Hypothalamus (tissue), 51 donors: ENCODE data around the gene ZBTB44.
"Not testable (repeated sequence)": the region's sequence is repeated elsewhere in the genome, so short reads cannot be mapped to it uniquely, and the experiment has no call there.

Experiments used
- DNase-seq, 51 donors: peaks; one replicate each; lab custom pipeline; 2025; lab: John Stamatoyannopoulos, UW

Gene ZBTB44

DNA sequence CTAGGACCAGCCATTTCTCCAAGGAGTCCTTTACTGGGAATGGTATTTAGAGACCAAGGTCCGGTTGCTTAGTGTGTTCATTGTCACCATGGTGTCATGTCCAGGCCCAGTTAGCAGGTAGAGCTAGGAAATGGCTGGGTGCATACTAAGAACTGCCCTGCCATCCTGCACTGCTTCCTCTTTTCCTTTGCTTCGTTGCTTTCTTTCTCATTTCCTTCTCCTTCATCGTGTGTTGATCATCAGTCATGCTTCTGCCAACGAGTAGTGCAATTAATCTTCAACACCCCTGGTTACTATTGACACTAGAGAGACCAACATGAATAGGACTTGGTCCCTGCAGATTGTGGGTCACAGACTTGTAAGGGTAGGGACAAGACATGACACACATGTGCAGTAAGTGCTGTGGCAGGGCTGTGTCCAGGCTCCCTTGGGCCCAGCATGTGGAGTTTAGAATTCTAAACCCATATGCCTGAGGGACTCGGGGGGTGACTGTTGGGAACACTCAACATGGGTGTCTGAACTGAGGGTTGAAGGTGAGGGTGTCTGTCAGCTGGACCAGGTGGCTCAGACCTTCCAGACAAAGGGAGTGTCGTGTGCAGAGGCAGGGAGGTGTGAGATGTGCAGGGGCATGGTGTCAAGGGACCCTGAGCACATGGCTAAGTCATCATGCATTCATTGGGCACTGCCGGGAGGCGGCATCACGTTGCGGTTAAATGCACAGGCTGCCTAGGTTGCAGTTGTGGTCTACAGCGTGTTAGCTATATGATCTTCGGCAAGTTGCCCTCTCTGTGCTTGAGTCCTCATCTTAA, 112.5 kb downstream of the ZBTB44 start:
- DNase-seq = no peak

DNA sequence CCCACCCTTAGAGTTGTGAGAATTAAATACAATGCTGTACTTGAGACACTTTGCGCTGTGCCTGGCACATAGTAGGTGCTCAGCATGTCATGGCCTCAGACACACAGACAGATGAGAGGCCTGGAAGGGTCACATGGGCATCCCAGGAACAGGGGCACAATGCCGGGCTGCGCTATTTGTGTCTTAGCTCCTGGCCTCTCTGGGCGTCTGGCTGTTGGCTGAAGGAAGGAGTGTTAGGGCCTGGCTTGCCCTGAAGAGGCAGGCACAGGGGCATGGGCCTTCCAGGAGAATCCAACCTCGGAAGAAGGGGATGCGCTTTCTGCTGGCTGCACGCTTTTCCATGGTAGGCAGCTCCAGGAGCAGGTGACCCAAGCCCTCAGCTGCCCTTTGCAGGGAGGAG, 113.7 kb downstream of the ZBTB44 start:
- DNase-seq = no peak

DNA sequence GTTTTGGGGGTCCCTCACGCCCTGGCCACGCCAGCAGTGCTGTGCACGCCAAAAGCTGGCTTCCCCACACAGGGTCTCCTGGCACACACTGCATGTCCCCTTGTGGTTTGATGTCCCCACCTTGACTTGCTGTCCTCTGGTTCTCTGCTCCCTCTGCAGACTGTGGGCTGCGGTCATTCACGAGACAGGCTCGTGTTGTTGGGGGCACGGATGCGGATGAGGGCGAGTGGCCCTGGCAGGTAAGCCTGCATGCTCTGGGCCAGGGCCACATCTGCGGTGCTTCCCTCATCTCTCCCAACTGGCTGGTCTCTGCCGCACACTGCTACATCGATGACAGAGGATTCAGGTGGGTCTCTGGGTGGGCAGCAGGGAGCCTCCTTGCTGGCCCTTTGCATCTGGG, 114.9 kb downstream of the ZBTB44 start:
- DNase-seq = no peak

DNA sequence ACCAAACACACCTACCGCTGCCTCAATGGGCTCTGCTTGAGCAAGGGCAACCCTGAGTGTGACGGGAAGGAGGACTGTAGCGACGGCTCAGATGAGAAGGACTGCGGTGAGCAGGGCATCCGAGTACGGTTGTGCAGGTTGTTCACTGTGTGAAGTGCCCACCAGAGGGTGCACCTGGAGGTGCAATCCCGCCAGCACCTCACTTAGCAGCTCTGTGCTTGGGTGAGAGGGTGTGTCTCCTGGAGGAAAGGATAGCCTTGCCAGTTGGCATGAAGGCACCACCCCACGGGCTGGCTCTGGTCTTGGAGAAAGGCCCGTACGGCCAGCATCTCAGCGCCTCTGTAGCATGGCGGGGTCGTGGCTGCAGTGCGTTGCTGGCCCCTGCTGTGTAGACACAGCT, 115.8 kb downstream of the ZBTB44 start:
- no peak for DNase-seq

- DNase-seq = no peak
These were observed 116.4 kb downstream of the ZBTB44 start for GRCh38 chr11:130198292-130198691.

- DNase-seq = no peak
These were observed 117.2 kb downstream of the ZBTB44 start for GRCh38 chr11:130197386-130198035.

DNA sequence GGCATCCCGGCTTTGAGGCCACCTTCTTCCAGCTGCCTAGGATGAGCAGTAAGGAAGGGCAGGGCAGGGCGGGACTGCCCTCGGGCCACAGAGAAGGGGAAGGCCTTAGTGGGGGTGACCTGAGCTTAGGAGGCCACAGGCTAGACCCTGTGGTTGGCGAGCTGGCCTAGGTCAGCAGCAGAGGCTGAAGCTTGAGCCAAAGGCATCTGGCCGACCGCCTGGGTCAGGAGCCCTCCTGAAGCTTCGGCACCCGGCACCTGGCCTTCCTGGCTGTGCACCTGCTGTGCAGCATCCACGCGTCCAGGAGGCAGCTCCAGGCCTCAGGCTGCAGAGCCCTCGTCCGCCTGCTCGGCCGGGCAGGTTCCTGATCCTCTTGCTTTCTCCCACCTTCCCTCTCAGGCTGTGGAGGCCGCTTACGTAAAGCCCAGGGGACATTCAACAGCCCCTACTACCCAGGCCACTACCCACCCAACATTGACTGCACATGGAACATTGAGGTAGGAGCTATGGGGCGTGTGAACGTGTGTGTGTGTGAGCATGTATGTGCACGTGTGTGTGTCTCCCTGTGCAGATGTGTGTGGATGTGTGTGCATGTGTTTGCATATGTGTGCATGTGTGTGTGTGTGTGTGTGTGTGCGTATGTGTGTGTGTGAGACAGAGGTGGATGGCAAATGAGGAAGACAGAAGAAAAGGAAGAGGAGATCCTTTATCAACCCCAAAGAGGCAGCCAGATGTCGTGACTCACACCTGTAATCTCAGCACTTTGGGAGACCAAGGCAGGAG, 120.3 kb downstream of the ZBTB44 start:
- DNase-seq = no peak

DNA sequence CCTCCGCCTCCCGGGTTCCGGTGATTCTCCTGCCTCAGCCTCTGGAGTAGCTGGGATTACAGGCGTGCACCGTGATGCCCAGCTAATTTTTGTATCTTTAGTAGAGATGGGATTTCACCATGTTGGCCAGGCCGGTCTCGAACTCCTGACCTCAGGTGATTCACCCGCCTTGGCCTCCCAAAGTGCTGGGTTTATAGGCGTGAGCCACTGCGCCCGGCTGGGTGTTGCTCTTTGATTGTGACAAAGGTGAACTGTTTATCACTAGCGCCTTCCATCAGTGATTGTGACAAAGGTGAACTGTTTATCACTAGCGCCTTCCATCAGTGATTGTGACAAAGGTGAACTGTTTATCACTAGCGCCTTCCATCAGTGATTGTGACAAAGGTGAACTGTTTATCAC, 121.2 kb downstream of the ZBTB44 start:
- DNase-seq = not testable (repeated sequence)

- no peak for DNase-seq
These were observed 121.9 kb downstream of the ZBTB44 start for GRCh38 chr11:130192845-130193267.

GRCh38 chr11:130191896-130192295, 122.8 kb downstream of the ZBTB44 start:
- no peak for DNase-seq

GRCh38 chr11:130190371-130190881, 124.3 kb downstream of the ZBTB44 start:
- DNase-seq = no peak

DNA sequence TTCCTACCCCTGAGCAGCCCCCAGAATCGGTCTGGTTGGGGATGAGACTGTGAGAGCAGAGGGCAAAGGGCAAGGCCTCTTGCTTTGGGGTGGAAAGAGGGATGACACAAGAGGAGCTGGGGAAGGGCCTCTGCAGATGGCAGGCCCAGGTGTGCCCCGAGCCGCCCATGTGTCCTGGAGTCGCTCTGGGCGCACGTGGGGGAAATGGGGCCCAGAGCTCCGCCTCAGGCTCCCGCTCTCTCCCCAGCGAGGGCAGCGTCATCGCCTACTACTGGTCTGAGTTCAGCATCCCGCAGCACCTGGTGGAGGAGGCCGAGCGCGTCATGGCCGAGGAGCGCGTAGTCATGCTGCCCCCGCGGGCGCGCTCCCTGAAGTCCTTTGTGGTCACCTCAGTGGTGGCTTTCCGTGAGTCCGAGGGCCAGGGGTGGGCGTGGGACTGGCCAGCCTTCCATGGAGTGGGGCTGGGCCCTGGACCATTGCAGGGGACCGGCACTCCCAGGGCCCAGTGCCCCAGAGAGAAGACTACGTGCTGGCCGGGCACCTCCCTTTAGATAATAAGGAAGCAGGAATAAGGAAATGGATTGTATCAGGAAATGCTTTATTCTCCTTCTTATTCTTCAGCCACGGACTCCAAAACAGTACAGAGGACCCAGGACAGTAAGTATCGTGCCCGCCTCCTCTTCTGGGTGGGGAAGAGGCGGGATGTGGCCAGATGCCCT, 125.1 kb downstream of the ZBTB44 start:
- DNase-seq = no peak

GRCh38 chr11:130188585-130189347, 126.0 kb downstream of the ZBTB44 start:
- DNase-seq = no peak

DNA sequence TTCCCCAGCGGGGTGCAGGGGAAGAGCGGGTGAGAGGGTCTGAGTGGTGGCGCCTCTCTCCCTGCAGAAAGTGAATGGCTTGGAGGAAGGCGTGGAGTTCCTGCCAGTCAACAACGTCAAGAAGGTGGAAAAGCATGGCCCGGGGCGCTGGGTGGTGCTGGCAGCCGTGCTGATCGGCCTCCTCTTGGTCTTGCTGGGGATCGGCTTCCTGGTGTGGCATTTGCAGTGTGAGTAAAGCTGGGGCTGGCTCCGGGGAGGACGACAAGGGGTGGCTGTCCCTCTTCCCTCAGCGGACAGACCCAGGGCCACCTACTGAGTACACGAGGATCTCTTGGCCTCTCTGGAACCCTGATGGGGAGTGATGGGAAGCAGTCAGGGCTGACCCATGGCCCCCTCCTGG, 126.7 kb downstream of the ZBTB44 start:
- no peak for DNase-seq

- no peak for DNase-seq
These were observed 127.6 kb downstream of the ZBTB44 start for GRCh38 chr11:130187096-130187495.

- DNase-seq = no peak
These were observed 130.7 kb downstream of the ZBTB44 start for GRCh38 chr11:130183878-130184610.

DNA sequence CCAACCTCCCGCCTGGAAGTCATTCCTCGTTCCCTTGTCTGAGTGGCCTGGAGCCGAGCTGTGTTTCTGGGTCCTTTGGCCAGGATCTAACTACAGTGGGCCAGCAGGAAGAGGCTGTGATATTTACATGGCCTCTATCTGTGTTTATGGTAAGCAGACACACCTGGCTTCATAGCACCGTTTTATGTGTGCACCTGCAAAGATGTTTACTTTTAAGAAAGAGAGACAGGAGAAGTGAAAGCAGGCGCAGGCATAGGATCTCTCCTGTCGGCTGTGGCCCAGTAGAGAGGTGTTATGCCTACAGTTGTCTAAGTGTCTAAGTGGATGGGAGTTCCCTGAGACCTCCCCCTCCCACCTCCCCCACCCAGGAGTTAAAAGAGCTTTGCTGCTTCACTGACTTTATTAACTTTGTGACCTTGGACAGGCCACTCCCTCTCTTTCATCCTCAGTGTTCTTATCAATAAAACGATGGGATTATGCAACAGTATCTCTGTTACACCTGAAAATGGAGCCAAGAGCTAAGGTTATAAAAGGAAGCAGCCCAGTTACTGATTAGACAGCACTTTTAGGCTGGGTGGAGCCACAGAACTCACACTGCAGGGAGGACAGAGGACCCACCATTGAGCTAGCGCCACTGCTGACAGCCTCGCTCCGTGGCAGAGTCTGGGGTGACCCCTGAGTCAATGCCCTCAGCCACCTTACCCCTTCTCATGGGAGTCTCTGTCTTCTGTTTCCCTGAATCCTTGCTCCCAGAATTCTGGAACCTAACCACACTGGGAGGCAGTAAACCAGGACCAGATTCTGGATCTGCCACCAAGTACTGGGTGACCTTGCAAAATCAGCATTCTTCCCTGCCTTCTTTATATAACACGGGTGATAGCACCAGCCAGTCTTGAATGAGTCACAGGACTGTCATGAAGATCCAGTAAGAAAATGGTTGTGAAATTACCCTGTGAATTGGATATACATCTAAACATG, 133.1 kb downstream of the ZBTB44 start:
- DNase-seq = no peak

GRCh38 chr11:130180896-130181294, 133.8 kb downstream of the ZBTB44 start:
- no peak for DNase-seq
